ENCODE data around the gene CYP3A5. TPM values are rescaled to one million over a fixed set of nuclear protein-coding genes. Genes with fewer than 3 reads are reported as not detected.

Gene CYP3A5
- total and polyA plus RNA-seq, 2 of the 8 experiments (the other 6 are each of a cell fraction or from before 2014, with no cell fraction given) = 0.06 TPM; not detected in 1

- Histone ChIP-seq H2BK120ac (replicated peaks; ENCODE audit: low read depth, low read length) (no peak overlapping the region), H4K91ac (replicated peaks; ENCODE audit: insufficient read length, low read length) (no peak overlapping the region), H3K79me1 (ENCODE audit: low read depth, low read length) (no peaks in the 10 kb centered on the region; the same call in 1 of the 2 replicates), H2AK5ac (ENCODE audit: low read depth, low read length) (no peak overlapping the region), H3K9me3 (ENCODE audit: insufficient read depth in 2 of 2, low read depth in 1 of 2, low read length in 1 of 2) (no peaks in the 10 kb centered on the region), H3K4me1 (replicated peaks in 1 of 4; ENCODE audit: control insufficient read depth in 3 of 4, insufficient read depth in 4 of 4, low read length in 3 of 4) (peaks cover 0 to 2% (median under 1%) of the 10 kb centered on the region in 4 experiments; a peak in 3 of 7 replicates), H4K5ac (ENCODE audit: insufficient read length, low read depth, low read length) (no peak overlapping the region), H3K36me3 (ENCODE audit: control insufficient read depth in 2 of 4, insufficient read depth in 4 of 4, low read length in 3 of 4) (0 out of 8 replicates have a peak, but pooled peaks cover 0 to 3% (median 0%) of the 10 kb centered on the region in 4 experiments), H3K4me3 (ENCODE audit: extremely low read depth in 1 of 4, insufficient read depth in 2 of 4, low read depth in 3 of 4, low read length in 4 of 4) (no peak overlapping the region), H3K23me2 (ENCODE audit: low read depth, low read length) (no peaks in the 10 kb centered on the region), H3K18ac (ENCODE audit: extremely low read depth, low read length) (no peak overlapping the region), H2AFZ (ENCODE audit: low read length) (no peak overlapping the region), H3K79me2 (ENCODE audit: control insufficient read depth in 1 of 2, insufficient read depth in 2 of 2, low read length in 2 of 2) (no peaks in the 10 kb centered on the region), H3K4ac (replicated peaks; ENCODE audit: insufficient read length, low read depth, low read length) (no peak overlapping the region), H4K20me1 (replicated peaks in 1 of 2; ENCODE audit: control insufficient read depth in 1 of 2, insufficient read depth in 2 of 2, low read length in 2 of 2) (no peaks in the 10 kb centered on the region), H3K23ac (ENCODE audit: insufficient read length) (no peak overlapping the region), H3K56ac (replicated peaks; ENCODE audit: insufficient read length, low read depth, low read length) (no peak overlapping the region), H3K14ac (ENCODE audit: insufficient read length) (no peak overlapping the region), H3K27me3 (replicated peaks in 1 of 4; ENCODE audit: control insufficient read depth in 3 of 4, extremely low read depth in 1 of 4, insufficient read depth in 3 of 4, low read length in 3 of 4) (no peaks in the 10 kb centered on the region), H2BK15ac (ENCODE audit: low read length) (no peak overlapping the region), H2BK20ac (ENCODE audit: low read length) (no peak overlapping the region), H2BK5ac (ENCODE audit: low read depth, low read length) (no peak overlapping the region), H2BK12ac (ENCODE audit: low read depth, low read length) (no peak overlapping the region), H3K9ac (replicated peaks in 1 of 4; ENCODE audit: extremely low read depth in 1 of 4, low read depth in 3 of 4, low read length in 3 of 4) (no peak overlapping the region), H3K27ac (ENCODE audit: low read depth, low read length) (no peak overlapping the region), H3K4me2 (ENCODE audit: insufficient read depth in 1 of 2, low read depth in 2 of 2, low read length in 2 of 2) (no peak overlapping the region), H4K8ac (ENCODE audit: extremely low read depth, insufficient read depth, low read length) (no peak overlapping the region)
- ChIA-PET POLR2A (ENCODE audit: partially characterized antibody) (no interaction called here), CTCF (ENCODE audit: partially characterized antibody) (interaction anchor here (0.6 kb wide), 1 partner anchor 269 kb away, joined by 4 read pairs; no protein-coding TSS in a partner anchor)
- 94% methylated on average over 3 of the region's 3 CpGs; no CpG with 5 or more reads in 1 of the 2 experiments for WGBS, 2 experiments (ENCODE audit: extremely low coverage in 1 of 2, insufficient coverage in 1 of 2, insufficient read length in 1 of 2, insufficient replicate concordance in 2 of 2, low coverage in 1 of 2, low lambda C conversion rate in 2 of 2, missing lambda C conversion rate in 1 of 2)
- DNase-seq (ENCODE audit: low read depth in 1 of 2, low spot score in 2 of 2) (no peak), FAIRE-seq (no peak)
- TF ChIP-seq BACH1 (IDR thresholded peaks at IDR 0.05; ENCODE audit: low read length) = no peak
- no peak for TF ChIP-seq SP1 (IDR thresholded peaks at IDR 0.05; ENCODE audit: low read depth, low read length)
- no peak for TF ChIP-seq TAF1 (IDR thresholded peaks at IDR 0.05; ENCODE audit: low read depth, low read length)
- no peak for TF ChIP-seq MAX (IDR thresholded peaks at IDR 0.05)
- TF ChIP-seq PHF8 (conservative IDR thresholded peaks at IDR 0.05; ENCODE audit: low read depth, low read length) = no peak
- TF ChIP-seq FOSL1 (IDR thresholded peaks at IDR 0.05; ENCODE audit: insufficient read depth, low read depth, low read length) = no peak
- no peak for TF ChIP-seq RXRA (IDR thresholded peaks at IDR 0.05; ENCODE audit: insufficient read depth, low read depth, low read length)
- TF ChIP-seq BCL11A (IDR thresholded peaks at IDR 0.05; ENCODE audit: low read depth in 2 of 2, low read length in 2 of 2) = no peak
These were observed 35.4 kb downstream of the CYP3A5 start for GRCh38 chr7:99644431-99644830.

Measured in H1 (cell line).